Activated CD4-positive, CD25-positive, alpha-beta regulatory T cell (primary cell): Measurements from ENCODE around the gene RIMBP2.

Source experiments
- DNase-seq, 4 experiments: peaks; one replicate each; lab custom pipeline; 2025; lab: John Stamatoyannopoulos, UW

The RIMBP2 gene

GRCh38 chr12:130485291-130486145, 230.6 kb downstream of the RIMBP2 start:
- DNase-seq = no peak

- DNase-seq = no peak
Observed at GRCh38 chr12:130484221-130484620, 231.9 kb downstream of the RIMBP2 start.

GRCh38 chr12:130483616-130484180, 232.4 kb downstream of the RIMBP2 start:
- no peak for DNase-seq

GRCh38 chr12:130482448-130482847, 233.7 kb downstream of the RIMBP2 start:
- no peak for DNase-seq

DNA sequence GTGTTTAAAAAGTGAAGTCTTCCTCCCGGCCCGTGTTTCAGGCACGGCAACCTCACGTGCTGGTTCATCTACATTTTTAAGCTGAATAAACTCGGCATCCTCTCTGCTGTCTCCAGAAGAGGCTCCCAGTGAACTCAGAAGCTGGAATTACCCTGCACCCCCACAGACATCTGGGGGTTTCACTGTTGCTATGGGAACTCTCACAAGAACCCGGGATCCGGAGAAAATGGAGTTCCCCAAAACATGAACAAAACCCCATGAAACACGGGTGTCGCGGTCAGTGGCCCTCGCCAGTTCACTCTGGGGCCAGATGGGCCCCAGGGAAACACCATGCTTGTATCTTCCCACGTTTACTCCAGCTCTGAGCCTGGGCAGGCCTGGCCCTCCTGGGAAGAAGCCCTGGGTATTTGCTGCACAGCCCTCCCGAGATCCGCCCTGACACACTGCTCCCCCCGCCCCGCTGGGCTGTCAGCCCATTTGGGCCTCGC, 234.7 kb downstream of the RIMBP2 start:
- no peak for DNase-seq

GRCh38 chr12:130480887-130481286, 235.2 kb downstream of the RIMBP2 start:
- no peak for DNase-seq

- no peak for DNase-seq
Observed at GRCh38 chr12:130480231-130480630, 235.9 kb downstream of the RIMBP2 start.

DNA sequence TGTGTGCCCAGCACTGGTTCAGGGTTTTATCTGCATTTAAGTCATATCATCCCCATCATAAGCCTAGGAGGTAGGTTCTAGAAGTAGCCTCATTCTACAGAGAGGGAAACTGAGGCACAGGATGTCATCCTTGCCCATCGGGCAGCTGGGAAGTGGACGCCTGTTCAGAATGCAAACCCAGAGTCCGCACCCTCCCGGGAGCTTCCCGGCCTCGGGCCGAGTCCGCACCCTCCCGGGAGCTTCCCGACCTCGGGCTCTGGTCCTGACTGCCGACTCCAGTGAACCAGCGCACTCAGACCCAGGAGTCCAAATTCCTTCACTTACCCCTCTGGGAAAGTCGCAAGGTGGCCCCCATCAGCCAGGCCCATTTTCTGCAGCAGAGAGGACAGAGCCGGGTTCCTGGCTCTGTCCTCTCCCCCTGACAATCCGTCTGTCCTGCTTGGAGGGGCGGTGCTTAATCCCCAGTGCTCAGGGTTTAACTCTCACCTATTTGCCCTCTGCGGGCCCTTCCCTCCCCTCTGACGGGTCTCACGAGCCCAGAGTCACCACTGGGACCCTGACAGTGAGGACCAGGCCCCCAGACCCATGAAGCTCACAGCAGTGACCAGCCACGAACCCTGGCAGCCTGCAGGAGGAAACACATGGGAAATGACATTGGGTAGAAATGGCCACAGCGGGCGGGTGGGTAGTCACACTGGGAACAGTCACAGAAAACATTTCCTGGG, 236.5 kb downstream of the RIMBP2 start:
- no peak for DNase-seq

DNA sequence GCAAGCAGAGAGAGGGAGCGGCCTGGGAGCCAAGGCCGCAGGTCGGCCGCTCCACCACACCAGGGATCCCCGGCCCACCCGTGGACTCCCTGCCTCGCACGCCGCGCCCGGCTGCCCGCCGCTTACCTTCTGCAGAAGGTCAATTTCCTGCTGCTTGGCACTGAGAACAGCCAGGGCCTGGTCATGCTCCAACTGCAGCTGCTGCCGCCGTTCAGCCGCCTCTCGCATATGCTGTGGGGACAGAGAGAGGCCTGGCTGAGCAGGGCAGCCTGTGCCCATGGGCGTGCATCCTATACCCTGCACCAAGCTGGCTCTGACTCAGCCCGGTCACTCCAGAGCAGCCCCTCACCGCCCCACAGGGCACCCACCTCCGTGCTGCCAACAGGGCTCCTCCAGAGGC, 237.3 kb downstream of the RIMBP2 start:
- DNase-seq = no peak

DNA sequence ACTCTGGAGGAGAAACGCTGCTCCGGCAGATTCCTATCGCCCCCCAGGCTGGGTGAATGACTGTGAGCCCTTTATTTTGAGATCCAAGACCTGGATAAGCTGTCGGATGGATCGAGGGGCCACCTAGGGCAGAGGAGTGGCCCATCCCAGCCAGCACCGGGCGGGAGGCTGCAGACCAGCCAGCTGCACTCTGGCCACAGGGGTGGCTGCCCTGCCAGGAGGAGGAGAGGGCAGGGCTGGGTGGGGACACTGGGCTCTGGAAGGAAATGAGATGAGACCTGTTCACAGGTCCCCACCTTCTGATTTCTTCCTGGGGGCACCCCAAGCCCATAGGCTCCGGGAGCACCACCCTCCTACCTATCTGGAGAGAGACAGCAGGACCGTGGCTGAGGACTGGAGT, 238.4 kb downstream of the RIMBP2 start:
- DNase-seq = no peak

DNA sequence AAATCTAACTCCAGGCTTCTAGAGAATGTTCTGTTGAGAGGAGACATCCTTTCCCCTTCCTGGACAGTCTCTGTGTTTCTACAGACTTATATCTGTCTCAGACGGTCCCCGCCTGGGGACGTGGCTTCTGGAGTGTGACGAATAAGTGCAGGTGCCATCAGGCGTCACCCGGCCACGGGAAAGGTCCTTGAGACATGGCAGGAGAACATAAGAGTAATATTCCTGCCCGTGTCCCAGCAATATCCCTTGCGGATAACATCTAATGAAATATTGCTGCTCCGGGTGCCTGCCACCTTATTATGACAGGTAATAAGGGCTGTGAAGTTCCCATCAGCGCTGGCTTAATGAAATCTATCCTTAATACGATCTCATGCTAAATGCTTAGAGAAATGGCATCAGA, 238.8 kb downstream of the RIMBP2 start:
- no peak for DNase-seq

GRCh38 chr12:130476451-130477135, 239.5 kb downstream of the RIMBP2 start:
- DNase-seq = no peak

DNA sequence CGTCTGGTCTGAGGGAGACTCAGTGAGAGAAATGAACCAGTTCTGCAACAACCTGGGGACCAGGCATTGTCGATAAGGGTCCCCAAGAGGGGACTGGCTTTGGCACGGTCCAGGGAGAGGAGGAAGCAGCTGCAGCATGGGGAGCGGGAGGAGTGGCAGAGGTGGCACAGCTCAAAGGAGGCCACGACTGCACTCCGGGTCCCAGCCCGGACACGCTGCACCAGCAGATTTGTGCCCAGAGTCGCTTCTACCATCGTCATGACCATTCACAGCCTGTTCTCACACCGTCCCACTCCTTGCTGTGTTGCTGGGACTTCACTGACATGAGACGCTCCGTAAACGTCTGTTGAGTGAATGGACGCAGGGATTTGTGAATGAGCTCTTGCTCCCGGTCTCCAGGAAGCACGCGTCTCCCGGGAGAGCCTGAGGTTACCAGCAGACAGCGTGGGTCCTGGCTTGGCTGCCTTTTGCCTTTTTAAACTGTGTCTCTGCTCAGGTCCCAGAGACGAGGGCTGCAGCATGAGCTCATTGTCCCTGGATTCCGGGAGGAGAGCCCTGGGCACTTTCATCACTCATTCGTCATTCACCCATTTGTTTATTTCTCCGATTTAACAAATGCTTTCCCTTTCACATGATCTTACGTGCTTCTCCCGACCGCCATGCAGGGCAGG, 241.4 kb downstream of the RIMBP2 start:
- no peak for DNase-seq

GRCh38 chr12:130473266-130473665, 242.8 kb downstream of the RIMBP2 start:
- DNase-seq = no peak

DNA sequence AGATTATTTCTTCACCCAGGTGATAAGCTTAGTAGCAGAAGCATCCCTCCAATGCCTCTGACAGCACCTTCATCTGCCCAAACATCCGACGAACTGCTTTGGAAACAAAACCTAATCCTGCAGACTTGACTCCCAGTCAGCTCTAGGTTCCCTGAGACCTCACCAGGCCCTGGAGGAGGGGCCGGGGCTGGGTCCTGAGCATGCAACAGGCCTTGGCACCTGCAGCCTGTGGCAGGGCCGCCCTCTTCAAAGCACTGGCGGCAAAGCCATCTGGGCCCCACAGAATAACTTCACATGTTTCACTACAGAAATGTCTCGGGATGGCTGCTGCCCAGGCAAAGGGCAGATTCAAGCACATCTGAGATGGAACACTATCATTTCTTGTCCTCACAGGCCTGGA, 245.1 kb downstream of the RIMBP2 start:
- DNase-seq = no peak

DNA sequence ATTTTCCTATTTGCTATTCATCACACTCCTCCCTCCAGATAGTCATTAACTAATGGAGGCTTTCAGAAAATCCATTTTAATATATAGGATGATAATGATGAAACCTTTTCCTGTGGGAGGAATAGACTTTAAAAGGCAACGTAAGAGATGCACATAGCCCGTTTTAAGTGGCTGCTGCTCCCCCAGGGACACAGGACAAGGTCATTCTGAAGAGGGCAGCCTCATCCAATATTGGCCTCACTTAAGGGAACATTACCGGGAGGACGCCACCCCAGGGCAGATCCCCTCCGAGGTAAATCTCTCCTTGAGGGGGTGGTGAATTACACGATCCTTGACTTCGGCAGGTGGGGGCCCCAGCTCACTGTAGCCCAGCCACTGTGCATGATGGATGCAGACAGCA, 246.5 kb downstream of the RIMBP2 start:
- no peak for DNase-seq

GRCh38 chr12:130468700-130469245, 247.3 kb downstream of the RIMBP2 start:
- no peak for DNase-seq

DNA sequence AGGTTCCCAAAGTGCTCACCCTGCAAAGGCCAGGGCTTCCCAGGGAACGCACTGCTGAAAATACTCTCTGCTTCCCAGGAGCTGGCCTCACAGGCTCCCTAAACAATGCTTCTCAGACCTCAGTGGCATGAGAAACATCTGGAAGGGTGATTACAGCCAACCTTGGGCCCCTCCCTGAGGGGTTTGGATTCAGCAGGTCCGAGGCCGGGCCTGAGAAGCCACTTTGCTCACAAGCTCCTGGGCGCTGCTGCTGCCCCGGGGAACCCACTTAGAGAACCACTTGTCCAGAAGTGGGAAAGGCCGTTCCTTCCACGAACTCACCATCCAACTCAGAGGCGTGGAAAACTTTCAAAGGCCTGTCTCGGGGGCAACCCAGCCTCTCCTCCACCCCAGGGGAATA, 247.9 kb downstream of the RIMBP2 start:
- DNase-seq = no peak

- no peak for DNase-seq
Observed at GRCh38 chr12:130465626-130466025, 250.5 kb downstream of the RIMBP2 start.

- DNase-seq = no peak
Observed at GRCh38 chr12:130465046-130465445, 251.1 kb downstream of the RIMBP2 start.
